NT2/D1 (cell line): Measurements from ENCODE around the gene PCSK6.

Experiments
- DNase-seq: peaks from one replicate; pipeline ENCODE4 v3.0.0-alpha.2; 2011; ENCODE audit warnings: low read depth, low spot score
- H3K27me3 ChIP-seq: 2 replicates; pipeline ENCODE4 v1.6.0; 2011; ENCODE audit warnings: mild to moderate bottlenecking; ENCODE audit not compliant: insufficient read length, insufficient read depth
- H3K36me3 ChIP-seq: 2 replicates; pipeline ENCODE4 v1.6.1; 2011; ENCODE audit warnings: mild to moderate bottlenecking, low read length, mixed read lengths; ENCODE audit not compliant: insufficient read depth, insufficient read length
- H3K4me1 ChIP-seq: 2 replicates; pipeline ENCODE4 v1.5.1; 2011; ENCODE audit not compliant: insufficient read depth, insufficient read length
- H3K4me3 ChIP-seq: 2 replicates; pipeline ENCODE4 v1.5.1; 2011; ENCODE audit warnings: low read depth; ENCODE audit not compliant: insufficient read length
- H3K9ac ChIP-seq: 2 replicates; pipeline ENCODE4 v1.6.0; 2011; ENCODE audit warnings: low read depth; ENCODE audit not compliant: insufficient read length
- H3K9me3 ChIP-seq: 2 replicates; pipeline ENCODE4 v1.5.1; 2011; ENCODE audit warnings: mild to moderate bottlenecking, low read length; ENCODE audit not compliant: insufficient read depth
- SUZ12 ChIP-seq: IDR thresholded peaks from 2 replicates; pipeline ENCODE4 v1.6.1; 2011; ENCODE audit not compliant: insufficient read length, insufficient read depth; ENCODE audit errors: extremely low read depth
- YY1 ChIP-seq: IDR thresholded peaks from 2 replicates; pipeline ENCODE4 v1.6.1; 2011; ENCODE audit not compliant: insufficient read length, insufficient read depth
- ZNF274 ChIP-seq: IDR thresholded peaks from 2 replicates; pipeline ENCODE4 v1.6.1; 2011; ENCODE audit warnings: mild to moderate bottlenecking, low read depth, low read length

Gene PCSK6

DNA sequence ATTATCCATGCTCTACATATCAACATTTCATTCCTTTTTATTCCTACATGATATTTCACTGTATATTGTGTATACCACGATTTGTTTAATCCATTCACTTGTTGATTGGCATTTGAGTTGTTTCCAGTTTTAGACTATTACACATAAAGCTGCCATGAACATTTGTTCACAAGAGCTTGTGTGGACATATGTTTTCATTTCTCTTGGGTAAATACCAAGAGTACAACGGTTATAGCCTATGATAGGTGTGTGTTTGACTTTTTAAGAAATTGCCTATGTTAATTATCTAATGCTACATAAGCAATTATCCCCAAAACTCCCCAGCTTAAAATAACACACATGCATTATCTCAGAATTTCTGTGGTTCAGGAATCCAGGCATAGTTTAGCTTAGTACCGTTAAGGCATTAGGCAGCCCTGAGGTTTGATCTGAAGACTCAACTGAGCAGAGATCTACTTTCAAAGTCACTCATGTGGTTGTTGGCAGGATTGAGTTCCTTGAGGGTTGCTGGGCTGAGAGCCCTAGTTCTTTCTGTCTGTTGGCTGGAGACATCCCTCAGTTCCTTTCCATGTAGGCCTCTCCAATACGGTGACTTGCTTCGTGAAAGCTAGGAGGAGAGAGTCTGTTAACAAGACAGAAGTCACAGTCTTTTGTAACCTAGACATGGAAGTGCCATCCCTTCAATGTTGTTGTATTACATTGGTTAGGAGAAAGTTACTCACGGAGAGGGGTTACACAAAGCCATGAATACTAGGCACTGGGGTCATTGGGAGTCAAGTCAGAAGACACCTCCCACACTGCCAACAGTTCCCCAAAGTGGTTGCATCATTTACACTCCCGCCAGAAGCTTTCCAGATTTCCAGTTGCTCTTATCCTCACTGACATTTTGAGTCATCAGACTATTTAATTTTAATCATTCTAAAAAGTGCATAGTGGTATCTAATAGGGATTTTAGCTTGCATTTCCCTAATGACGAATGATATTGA lies 21.0 kb upstream of the PCSK6 start:
- TF ChIP-seq YY1 (no peak), ZNF274 (no peak), SUZ12 (no peak)
- no peaks in the 10 kb centered on the region for H3K27me3 ChIP-seq
- H3K4me1 ChIP-seq, result no peaks in the 10 kb centered on the region
- peaks cover under 1% of the 10 kb centered on the region; the same call in 1 of the 2 replicates for H3K9me3 ChIP-seq
- no peak overlapping the region for H3K4me3 ChIP-seq
- DNase-seq, result no peak
- H3K36me3 ChIP-seq, result no peaks in the 10 kb centered on the region
- H3K9ac ChIP-seq, result no peak overlapping the region

DNA sequence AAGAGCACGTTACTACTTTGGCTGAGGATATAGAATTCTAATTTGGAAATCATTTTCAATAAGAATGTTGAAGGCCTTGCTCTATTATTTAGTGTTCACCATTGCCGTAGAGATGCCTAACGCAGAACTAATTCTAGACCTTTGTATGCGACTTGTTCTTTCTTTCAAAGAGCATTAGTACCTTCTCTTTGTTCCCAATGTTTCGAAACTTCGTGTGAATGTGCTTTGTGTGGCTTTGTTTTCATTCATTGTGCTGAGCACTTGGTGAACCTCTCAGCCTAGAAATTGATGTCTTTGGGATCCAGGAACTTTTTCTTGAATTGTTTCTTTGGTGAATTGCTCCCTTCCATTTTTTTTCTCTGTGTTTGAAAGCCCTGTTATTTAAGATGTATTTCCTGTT lies 19.8 kb upstream of the PCSK6 start:
- Histone ChIP-seq H3K4me1 (no peaks in the 10 kb centered on the region), H3K27me3 (no peaks in the 10 kb centered on the region), H3K9me3 (no peaks in the 10 kb centered on the region), H3K4me3 (no peak overlapping the region), H3K9ac (no peak overlapping the region), H3K36me3 (no peaks in the 10 kb centered on the region)
- no peak for DNase-seq
- TF ChIP-seq SUZ12 (no peak), YY1 (no peak), ZNF274 (no peak)

DNA sequence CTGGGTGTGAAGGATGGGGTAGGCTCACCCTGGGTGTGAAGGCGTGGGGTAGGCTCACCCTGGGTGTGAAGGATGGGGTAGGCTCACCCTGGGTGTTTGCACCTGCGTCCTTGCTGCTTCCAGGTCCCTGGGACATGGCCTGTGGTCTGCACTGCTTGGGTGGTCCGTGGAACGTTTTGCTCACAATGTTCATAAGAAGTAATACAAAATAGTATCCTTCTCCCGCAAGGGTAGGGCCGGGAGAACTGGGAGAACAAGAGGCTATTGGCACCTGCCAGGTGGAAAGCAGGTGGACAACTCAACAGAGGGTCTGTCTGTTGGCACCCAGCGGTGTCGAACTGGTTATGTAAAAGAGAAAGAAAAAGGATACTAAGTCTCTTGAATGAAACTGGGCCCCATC lies 17.0 kb upstream of the PCSK6 start:
- no peak for TF ChIP-seq SUZ12
- TF ChIP-seq ZNF274, result no peak
- Histone ChIP-seq H3K9ac (no peak overlapping the region), H3K4me3 (no peak overlapping the region), H3K36me3 (no peaks in the 10 kb centered on the region), H3K9me3 (no peaks in the 10 kb centered on the region), H3K4me1 (peaks cover 3% of the 10 kb centered on the region), H3K27me3 (no peaks in the 10 kb centered on the region)
- no peak for DNase-seq

DNA sequence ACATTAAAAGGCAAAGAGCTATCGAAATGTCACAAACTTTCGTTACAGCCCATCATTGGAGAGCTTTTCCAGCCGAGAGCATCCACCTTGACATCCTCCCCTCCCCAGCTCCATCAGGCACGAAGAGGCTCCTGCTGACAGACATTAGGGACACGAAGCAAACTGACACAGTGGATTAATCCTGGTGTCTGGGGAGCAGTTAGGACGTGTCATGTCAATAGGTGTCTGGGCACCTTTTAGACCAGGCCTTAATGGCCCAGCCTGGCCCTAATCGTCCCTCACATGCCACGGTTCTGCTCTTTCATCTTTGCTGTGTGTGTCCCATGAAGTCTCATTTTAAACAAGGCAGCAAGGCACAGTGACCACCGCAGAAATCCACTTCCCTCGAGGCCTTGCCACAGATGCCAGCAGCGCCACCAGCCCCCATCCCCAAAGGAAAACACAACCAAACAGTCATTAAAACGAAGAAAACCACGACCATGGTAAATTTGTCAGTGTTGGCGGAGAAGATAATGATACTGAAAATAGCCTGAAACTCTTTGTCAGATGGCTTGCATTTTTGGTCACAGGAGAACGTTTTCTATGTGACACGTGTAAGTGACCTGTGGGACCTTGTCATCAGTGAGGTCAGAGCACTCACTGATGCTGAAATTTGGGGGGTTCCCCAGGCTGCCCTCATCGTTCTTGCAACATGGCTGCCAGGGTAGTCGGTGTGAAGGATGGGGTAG lies 16.3 kb upstream of the PCSK6 start:
- H3K4me1 ChIP-seq, result peaks cover 4% of the 10 kb centered on the region
- DNase-seq, result no peak
- no peaks in the 10 kb centered on the region for H3K9me3 ChIP-seq
- no peaks in the 10 kb centered on the region for H3K36me3 ChIP-seq
- H3K4me3 ChIP-seq, result no peak overlapping the region
- no peaks in the 10 kb centered on the region for H3K27me3 ChIP-seq
- H3K9ac ChIP-seq, result no peak overlapping the region
- TF ChIP-seq YY1 (no peak), ZNF274 (no peak), SUZ12 (no peak)

DNA sequence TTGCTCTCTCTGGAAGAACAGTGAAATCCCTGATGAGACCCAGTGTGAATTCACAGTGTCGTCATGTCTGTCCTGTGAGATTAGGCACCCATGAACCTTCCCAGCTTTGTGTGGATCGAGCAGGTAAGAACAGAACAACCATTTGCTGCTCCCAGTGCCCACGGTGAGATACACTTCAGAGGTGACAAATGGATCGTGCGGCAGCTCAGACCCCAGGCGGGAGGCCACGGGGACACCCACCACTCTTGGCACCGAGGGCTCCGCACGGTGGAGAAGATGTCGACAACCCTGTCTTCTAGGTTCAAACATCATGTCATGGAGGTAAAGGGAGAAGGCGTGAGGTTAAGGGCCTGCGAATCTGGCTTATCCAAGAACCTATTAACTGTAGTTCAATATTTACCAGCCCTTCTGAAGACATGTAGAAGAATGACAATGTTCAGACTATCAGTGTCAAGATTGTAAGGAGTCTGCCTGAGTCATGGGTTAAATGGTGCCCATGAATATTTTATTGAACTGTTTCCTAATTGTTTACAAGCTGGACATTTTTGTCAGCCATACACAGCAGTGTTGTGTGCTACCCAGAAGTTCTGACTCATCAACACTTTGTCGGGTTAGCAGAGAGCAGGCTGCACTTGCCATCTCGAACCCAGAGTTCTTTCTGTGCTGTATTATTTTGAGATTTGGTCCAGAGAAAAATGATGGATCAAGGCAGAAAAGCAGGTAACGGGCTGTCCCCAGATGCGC lies 15.5 kb upstream of the PCSK6 start:
- Histone ChIP-seq H3K9ac (no peak overlapping the region), H3K9me3 (no peaks in the 10 kb centered on the region), H3K4me1 (peaks cover 4% of the 10 kb centered on the region), H3K4me3 (no peak overlapping the region), H3K36me3 (no peaks in the 10 kb centered on the region), H3K27me3 (no peaks in the 10 kb centered on the region)
- TF ChIP-seq SUZ12, result no peak
- TF ChIP-seq YY1, result no peak
- no peak for DNase-seq

DNA sequence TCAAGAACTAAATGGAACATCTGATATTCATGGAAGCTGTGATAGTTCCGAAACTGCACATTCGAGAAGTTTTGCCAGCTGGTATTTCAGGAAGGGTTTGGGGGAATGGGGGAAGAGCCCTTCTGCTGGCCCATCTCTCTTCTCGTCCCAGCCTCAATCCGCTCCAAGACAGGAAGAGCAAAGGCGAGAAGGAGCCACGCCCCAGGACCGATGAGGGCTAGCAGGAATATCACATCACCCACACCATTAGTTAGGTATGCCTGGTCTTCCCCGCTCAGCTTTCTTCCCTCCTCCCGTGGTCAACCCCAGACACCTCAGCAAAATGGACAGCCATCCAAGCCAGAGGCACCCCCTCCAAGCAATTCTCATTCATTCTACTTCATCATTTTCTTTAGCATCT lies 14.9 kb upstream of the PCSK6 start:
- H3K9ac ChIP-seq, result no peak overlapping the region
- peaks cover 4% of the 10 kb centered on the region for H3K4me1 ChIP-seq
- H3K36me3 ChIP-seq, result no peaks in the 10 kb centered on the region
- TF ChIP-seq ZNF274 (no peak), SUZ12 (no peak), YY1 (no peak)
- H3K27me3 ChIP-seq, result peaks cover 4% of the 10 kb centered on the region
- no peak for DNase-seq
- no peak overlapping the region for H3K4me3 ChIP-seq
- H3K9me3 ChIP-seq, result no peaks in the 10 kb centered on the region

DNA sequence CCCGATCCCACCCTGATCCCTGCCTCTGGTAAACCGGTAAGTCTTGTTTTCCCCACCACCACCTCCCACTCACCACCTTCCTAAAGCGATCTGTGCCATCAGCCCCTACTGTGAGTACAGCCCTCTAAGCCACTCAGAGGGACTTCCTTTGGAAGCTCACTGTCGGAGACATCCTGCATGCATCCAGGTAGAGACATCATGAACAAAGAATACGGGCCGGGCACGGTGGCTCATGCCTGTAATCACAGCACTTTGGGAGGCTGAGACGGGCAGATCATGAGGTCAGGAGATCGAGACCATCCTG lies 13.7 kb upstream of the PCSK6 start:
- Histone ChIP-seq H3K9me3 (no peaks in the 10 kb centered on the region), H3K27me3 (peaks cover 4% of the 10 kb centered on the region), H3K4me1 (peaks cover 4% of the 10 kb centered on the region), H3K4me3 (no peak overlapping the region), H3K36me3 (no peaks in the 10 kb centered on the region), H3K9ac (no peak overlapping the region)
- no peak for DNase-seq
- TF ChIP-seq ZNF274 (no peak), SUZ12 (no peak), YY1 (no peak)
